Measurements from ENCODE around the gene NECTIN4.
"Not testable (repeated sequence)": the region's sequence is repeated elsewhere in the genome, so short reads cannot be mapped to it uniquely, and the experiment has no call there.

Gene NECTIN4

DNA sequence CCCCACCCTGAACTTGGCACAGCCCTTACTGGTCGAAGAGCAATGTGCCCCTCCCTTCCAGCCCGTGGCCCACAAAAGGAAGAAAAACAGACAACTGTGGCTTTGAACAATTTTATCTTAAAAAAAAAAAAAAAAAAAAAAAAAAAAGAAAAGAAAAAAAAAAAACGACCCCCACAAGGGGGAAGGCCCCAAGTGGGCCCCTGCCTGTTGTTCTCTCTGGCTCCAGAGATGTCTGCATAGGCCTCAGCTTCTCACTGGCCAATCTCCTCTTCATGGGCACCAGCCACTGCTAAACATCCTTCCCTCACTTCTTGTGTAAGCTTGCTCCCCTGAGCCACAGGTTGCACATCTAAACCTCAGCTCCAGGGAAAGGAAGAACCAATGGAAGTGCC is 50.2 kb downstream of the NECTIN4 start:
- in situ Hi-C loops (cut with MboI; ENCODE audit: low pct_unique_long_range_greater_than_20kb, low sequenced_read_pairs) = no loop called here
- no peak for DNase-seq

DNA sequence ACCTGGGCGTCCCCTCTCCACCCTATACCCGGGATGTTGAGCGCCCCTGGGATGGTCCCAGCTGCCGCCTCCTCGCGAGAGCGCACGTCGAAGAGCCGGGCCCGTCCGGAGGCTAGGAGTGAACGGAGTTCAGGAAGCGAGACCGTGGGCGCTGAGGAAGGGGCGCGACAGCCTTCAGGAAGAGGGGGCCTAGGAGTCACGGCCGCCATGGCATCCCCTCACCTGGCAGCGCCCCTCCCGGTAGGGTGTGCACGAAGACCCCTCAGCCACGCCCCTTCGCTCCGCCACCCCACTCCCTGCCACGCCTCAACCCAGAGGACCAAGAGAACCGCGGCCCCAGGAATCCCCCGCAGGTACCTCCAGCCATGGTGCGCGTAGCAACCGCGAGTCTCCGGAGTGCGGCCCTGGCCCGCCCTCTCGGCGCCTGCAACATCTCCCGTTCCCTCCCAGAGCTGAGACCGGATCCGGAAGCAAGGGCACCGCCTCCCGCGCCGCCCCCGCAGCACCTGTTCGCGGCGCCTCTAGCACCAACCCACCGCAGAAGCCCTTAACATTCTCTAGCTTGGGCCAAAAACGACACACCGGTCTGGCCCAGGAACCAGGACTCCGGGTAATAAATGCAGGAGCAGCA is 50.7 kb downstream of the NECTIN4 start, which contains the start of gene TSTD1:
Gene TSTD1 (minus strand): TSS at position 442 of the 631 bp plus-strand sequence. CDS start 75 bp downstream, at position 367.
- in situ Hi-C loops (cut with MboI; ENCODE audit: low pct_unique_long_range_greater_than_20kb, low sequenced_read_pairs) = no loop called here
- DNase-seq = no peak

DNA sequence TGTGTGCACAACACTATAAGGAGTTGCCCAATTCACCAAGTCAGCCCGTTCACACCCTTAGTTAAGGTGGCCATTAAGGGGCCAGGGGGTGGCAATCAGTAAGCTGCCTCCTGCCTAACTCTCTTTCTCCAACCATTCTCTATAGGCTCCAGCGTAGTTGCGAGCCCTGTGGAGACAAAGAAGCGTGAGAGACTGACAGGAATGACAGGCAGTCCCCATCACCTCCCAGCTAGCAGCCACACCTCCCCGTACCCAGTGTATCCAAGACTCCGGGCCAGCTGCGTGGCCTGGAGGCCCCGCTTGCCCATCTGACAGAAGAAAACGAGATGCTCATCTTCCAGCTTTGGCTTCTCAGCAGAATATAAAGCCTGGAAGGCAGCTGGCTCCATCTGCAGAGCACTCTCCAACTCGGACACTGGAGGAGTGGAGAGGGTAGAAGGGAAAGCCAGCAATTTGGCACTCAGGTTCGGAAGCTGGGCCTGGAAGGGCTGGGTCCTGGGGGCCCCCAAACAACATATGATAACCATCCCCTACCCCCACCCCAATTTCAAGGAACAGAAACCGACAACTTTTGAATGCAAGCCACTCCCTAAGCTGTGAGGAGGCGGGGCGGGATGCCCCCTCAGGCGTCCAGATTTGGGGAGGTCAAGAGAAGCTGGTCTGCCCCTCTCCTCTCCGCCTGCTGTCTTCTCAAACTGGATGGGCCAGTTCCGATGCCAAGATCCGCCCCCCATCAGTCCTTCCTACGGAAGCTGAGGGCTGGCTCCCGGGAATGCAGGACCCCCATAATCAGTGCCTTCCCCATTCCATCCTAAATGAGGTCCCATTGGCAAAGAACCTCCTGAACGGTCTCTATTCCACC is 51.5 kb downstream of the NECTIN4 start:
- no peak for DNase-seq
- in situ Hi-C loops (cut with MboI; ENCODE audit: low pct_unique_long_range_greater_than_20kb, low sequenced_read_pairs) = no loop called here

DNA sequence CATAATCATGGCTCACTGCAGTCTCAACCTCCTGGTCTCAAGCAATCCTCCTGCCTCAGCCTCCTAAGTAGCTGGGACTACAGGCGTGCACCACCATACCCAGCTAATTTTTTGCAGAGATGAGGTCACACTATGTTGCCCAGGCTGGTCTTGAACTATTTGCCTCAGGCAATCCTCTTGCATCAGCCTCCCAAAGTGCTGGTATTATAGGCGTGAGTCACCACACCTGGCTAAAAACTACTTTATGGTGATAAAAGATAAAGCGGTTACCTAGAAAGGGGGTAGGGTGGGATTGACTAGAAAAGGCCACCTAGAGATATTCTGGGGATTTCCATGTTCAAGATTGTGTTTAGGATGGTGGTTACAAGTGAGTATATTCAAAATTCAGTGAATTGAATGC is 55.6 kb downstream of the NECTIN4 start:
- no peak for DNase-seq
- in situ Hi-C loops (cut with MboI; ENCODE audit: low pct_unique_long_range_greater_than_20kb, low sequenced_read_pairs) = no loop called here

DNA sequence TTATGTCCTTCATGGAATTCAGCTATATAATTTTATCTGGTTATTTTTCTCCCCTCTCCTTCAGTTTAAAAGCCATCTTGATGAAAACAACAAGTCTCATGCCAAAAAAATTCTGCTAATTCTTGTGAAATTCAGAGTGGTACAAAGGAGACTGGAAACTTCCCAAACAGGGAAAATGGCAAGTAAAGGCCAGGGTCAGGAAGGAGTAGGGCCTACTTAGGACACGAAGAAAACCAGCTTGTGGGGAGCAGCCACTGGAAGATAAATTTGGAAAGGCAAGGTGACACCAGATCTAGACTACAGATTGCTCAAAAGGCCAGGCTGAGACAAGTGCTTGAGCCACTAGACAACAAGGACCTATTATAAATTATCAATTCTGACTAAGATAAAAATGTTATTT is 56.9 kb downstream of the NECTIN4 start:
- no peak for DNase-seq
- in situ Hi-C loops (cut with MboI; ENCODE audit: low pct_unique_long_range_greater_than_20kb, low sequenced_read_pairs) = no loop called here

DNA sequence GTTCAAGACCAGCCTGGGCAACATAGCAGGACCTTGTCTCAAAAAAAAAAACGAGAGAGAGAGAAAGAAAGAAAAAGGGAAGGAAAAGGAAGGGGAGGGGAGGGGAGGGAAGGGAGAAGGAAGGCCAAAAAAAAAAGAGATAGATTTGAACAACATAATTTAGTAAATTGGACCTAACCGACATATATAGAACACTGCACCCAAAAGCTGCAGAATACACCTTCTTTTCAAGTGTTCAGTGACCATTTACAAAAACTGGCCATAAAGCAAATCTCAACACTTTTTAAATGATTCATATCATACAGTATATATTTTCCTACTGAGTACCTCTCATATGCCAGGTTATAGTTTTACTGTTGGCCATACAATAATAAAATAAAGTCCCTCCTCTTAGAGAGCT is 57.5 kb downstream of the NECTIN4 start:
- DNase-seq = no peak
- in situ Hi-C loops (cut with MboI; ENCODE audit: low pct_unique_long_range_greater_than_20kb, low sequenced_read_pairs) = no loop called here

DNA sequence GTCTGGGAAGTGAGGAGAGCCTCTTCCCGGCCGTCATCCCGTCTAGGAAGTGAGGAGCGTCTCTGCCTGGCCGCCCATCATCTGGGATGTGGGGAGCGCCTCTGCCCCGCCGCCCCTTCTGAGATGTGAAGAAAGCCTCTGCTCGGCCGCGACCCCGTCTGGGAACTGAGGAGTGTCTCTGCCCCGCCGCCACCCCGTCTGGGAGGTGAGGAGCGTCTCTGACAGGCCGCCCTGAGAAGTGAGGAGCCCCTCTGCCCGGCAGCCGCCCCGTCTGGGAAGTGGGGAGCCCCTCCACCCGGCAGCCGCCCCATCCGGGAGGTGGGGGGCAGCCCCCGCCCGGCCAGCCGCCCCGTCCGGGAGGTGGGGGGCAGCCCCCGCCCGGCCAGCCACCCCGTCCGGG is 59.9 kb downstream of the NECTIN4 start:
- in situ Hi-C loops (cut with MboI; ENCODE audit: low pct_unique_long_range_greater_than_20kb, low sequenced_read_pairs); DNase-seq: not testable (repeated sequence)

DNA sequence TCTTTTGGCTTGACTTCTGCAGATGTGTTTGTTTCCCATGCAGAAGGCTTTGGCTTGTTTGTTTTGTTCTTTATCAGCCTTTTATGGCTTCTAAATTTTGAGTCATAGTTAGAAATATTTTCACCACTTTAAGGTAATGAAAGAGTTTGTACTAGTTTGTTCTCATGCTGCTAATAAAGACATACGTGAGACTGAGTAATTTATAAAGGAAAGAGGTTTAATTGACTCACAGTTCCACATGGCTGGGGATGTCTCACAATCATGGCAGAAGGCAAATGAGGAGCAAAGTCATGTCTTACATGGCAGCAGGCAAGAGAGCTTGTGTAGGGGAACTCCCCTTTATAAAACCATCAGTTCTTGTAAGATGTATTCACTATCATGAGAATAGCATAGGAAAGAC is 62.4 kb downstream of the NECTIN4 start:
- DNase-seq; in situ Hi-C loops (cut with MboI; ENCODE audit: low pct_unique_long_range_greater_than_20kb, low sequenced_read_pairs): not testable (repeated sequence)

DNA sequence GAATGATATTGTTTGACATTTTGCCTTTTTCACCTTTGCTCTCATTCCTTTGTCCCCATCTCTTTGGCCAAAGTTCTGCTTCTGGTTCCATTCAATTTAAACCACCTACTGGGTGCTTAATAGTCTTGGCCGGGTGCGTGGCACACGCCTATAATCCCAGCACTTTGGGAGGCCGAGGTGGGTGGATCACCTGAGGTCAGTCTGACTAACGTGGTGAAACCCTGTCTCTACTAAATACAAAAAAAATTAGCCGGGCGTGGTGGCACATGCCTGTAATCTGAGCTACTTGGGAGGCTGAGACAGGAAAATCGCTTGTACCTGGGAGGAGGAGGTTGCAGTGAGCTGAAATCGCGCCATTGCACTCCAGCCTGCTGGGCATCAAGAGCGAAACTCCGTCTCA is 66.9 kb downstream of the NECTIN4 start:
- in situ Hi-C loops (cut with MboI; ENCODE audit: low pct_unique_long_range_greater_than_20kb, low sequenced_read_pairs); DNase-seq: not testable (repeated sequence)

DNA sequence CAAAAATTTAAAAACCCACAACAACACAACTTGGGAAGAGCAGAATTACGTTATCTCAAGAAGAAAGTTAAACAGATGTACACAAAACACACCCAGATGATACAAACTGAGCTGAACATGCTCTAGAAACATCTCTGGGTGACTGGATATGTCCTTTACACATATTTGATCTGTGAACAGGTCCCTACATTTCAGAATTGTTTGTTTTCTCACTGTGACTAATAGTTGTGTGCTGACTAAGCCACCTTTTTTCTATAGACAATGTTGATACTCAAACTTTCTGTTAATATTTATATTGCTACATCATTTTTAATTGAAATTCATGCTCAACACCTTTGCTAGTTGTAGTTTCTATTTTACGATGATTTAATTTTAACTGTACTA is 67.4 kb downstream of the NECTIN4 start:
- in situ Hi-C loops (cut with MboI; ENCODE audit: low pct_unique_long_range_greater_than_20kb, low sequenced_read_pairs) = no loop called here
- DNase-seq = no peak

DNA sequence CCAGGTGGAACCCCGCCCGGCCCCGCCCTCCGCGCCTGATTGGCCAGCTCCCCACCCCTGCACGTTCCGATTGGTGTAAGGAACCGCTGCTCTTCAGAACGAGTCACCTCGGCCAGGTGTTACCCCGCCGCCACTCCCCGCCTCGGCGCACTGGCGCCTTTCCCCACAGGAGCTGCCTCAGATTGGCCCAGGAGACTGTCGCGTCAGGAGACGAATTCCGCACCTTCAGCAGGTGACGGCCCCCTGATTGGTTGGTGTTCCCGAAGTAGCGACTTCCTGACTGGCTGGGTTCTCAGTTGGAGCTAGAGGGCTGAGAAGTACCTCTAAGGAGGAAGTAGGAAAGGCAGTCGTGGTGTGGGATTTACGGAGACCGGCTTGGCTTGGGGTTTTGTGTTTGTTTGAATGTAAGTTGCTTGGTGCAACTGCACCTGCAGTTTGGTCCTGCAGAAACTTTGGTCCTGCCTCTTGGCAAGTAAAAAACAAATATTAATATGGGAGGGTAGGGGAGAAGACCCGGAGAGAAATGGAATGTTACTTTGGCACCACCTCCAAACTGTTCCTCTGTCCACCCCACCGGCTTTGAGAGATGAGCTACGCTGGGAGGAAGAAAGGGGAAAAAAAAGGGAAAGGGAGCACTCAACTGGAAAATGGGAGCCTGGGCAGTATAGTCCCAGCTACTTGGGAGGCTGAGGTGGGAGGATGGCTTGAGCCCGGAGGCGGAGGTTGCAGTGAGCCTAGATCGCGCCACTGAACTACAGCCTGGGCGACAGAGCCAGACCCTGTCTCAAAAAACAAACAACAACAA is 68.0 kb downstream of the NECTIN4 start:
- in situ Hi-C loops (cut with MboI; ENCODE audit: low pct_unique_long_range_greater_than_20kb, low sequenced_read_pairs) = no loop called here
- peak; percentile 94 for DNase-seq

Measured in KBM-7 (cell line).